K562 (cell line): Measurements from ENCODE around the gene A4GNT.

Source experiments
- CTCF ChIP-seq, 3 experiments: IDR thresholded peaks in 2 of 3; conservative IDR thresholded peaks in 1 of 3; 2 replicates each; pipeline ENCODE4 v1.5.1; 2011 to 2012; ENCODE audit warnings: low read length in 3 of 3, mild to moderate bottlenecking in 3 of 3, control low read depth in 2 of 3, improper control_type of control experiment in 1 of 3, inconsistent platforms in 1 of 3, low read depth in 1 of 3, mixed read lengths in 1 of 3, moderate library complexity in 1 of 3; ENCODE audit not compliant: insufficient read depth in 2 of 3
- E2F8 ChIP-seq: fragments of 450-650 bp; IDR thresholded peaks from 2 replicates; pipeline ENCODE4 v1.7.1; 2018; ENCODE audit warnings: mild to moderate bottlenecking, low read depth; ENCODE audit not compliant: partially characterized antibody
- ETV1 ChIP-seq: fragments of 450-650 bp; conservative IDR thresholded peaks from 2 replicates; pipeline ENCODE4 v1.6.1; 2016; ENCODE audit warnings: missing genetic modification characterization, control low read depth, low read depth, missing compliant biosample characterization
- EZH2 ChIP-seq: IDR thresholded peaks from 2 replicates; pipeline ENCODE4 v1.6.1; 2012; ENCODE audit warnings: low read depth, mild to moderate bottlenecking, inconsistent platforms, low read length, borderline replicate concordance
- FOXM1 ChIP-seq, 2 experiments: fragments of 450-650 bp in 1 of 2; sonication (generic) in 1 of 2; formaldehyde crosslinking in 1 of 2; IDR thresholded peaks; 2 replicates each; pipeline versions ENCODE4 v1.6.1 to v1.9.0; 2017 to 2022; ENCODE audit warnings: low read depth in 2 of 2, mild to moderate bottlenecking in 2 of 2, missing genetic modification reagents in 1 of 2, moderate library complexity in 1 of 2
- HNRNPL ChIP-seq: fragments of 200-400 bp; formaldehyde crosslinking; IDR thresholded peaks from 2 replicates; pipeline ENCODE4 v1.6.1; 2017; ENCODE audit warnings: low read depth, mild to moderate bottlenecking, low read length
- MTA3 ChIP-seq: fragments of 450-650 bp; formaldehyde crosslinking; IDR thresholded peaks from 2 replicates; pipeline ENCODE4 v1.6.1; 2017; ENCODE audit warnings: mild to moderate bottlenecking, borderline replicate concordance
- MXI1 ChIP-seq: IDR thresholded peaks from 2 replicates; pipeline ENCODE4 v1.6.1; 2011; ENCODE audit warnings: low read depth, mild to moderate bottlenecking, improper control_type of control experiment, low read length
- POLR2A ChIP-seq: fragments of 450-650 bp; conservative IDR thresholded peaks from 2 replicates; pipeline ENCODE4 v1.6.1; 2016
- RB1 ChIP-seq: fragments of 450-650 bp; IDR thresholded peaks from 2 replicates; pipeline ENCODE4 v1.6.1; 2017; ENCODE audit warnings: low read depth, mild to moderate bottlenecking
- REST ChIP-seq, 2 experiments: fragments of 450-650 bp; formaldehyde crosslinking in 1 of 2; IDR thresholded peaks; 2 replicates each; pipeline versions ENCODE4 v1.4.0 to v1.6.1; 2014 to 2020; ENCODE audit warnings: mild to moderate bottlenecking in 2 of 2, borderline replicate concordance in 1 of 2, low read depth in 1 of 2
- ZBTB1 ChIP-seq: sonication (generic); formaldehyde crosslinking; IDR thresholded peaks from 2 replicates; pipeline ENCODE4 v1.8.1; 2023; ENCODE audit warnings: missing genetic modification reagents, low read depth, mild to moderate bottlenecking, borderline replicate concordance
- ZNF253 ChIP-seq: fragments of 250-450 bp; sonication (Bioruptor Pico); conservative IDR thresholded peaks from 2 replicates; pipeline ENCODE4 v1.6.1; 2021; ENCODE audit warnings: mild to moderate bottlenecking

- TF ChIP-seq MTA3, result no peak
- no peak for TF ChIP-seq RB1
- TF ChIP-seq CTCF (IDR thresholded peaks at IDR 0.05 in 2 of 3, conservative IDR thresholded peaks at IDR 0.05 in 1 of 3; ENCODE audit: insufficient read depth in 2 of 3, low read depth in 1 of 3, low read length in 3 of 3), result no peak
- TF ChIP-seq FOXM1 (IDR thresholded peaks at IDR 0.05; ENCODE audit: low read depth), result no peak
- no peak for TF ChIP-seq FOXM1 (CRISPR knock-in tag; IDR thresholded peaks at IDR 0.05; ENCODE audit: low read depth)
- TF ChIP-seq HNRNPL, result no peak
- no peak for TF ChIP-seq POLR2A
- TF ChIP-seq EZH2, result no peak
- no peak for TF ChIP-seq MXI1
- TF ChIP-seq E2F8, result no peak
- no peak for TF ChIP-seq ZBTB1 (CRISPR knock-in tag)
- no peak for TF ChIP-seq ETV1
- TF ChIP-seq REST (IDR thresholded peaks at IDR 0.05; ENCODE audit: borderline replicate concordance), result no peak
- no peak for TF ChIP-seq REST (CRISPR knock-in tag; IDR thresholded peaks at IDR 0.05; ENCODE audit: low read depth)
- TF ChIP-seq ZNF253 (CRISPR knock-in tag), result no peak
Measured at GRCh38 chr3:138114431-138114918, 17.7 kb downstream of the A4GNT start.
